Large intestine (tissue), 3 donors: ENCODE measurements around the gene APLF. TPM values are rescaled to one million over a fixed set of nuclear protein-coding genes. Genes with fewer than 3 reads are reported as not detected.
"Not testable (repeated sequence)": the region's sequence is repeated elsewhere in the genome, so short reads cannot be mapped to it uniquely, and the experiment has no call there.

Experiments used
- DNase-seq, 2 donors: peaks; one replicate each; pipeline versions ENCODE4 v3.0.0 to v3.0.0-alpha.2; 2013
- H3K27ac ChIP-seq: one replicate; pipeline ENCODE4 v1.5.1; 2013; ENCODE audit warnings: low read length
- H3K27me3 ChIP-seq: 2 replicates; pipeline ENCODE4 v1.6.1; 2013; ENCODE audit warnings: low read length; ENCODE audit not compliant: control insufficient read depth, insufficient read depth
- H3K36me3 ChIP-seq: 2 replicates; pipeline ENCODE4 v1.6.1; 2013; ENCODE audit warnings: low read length; ENCODE audit not compliant: control insufficient read depth, insufficient read depth
- H3K4me1 ChIP-seq: one replicate; pipeline ENCODE4 v1.6.1; 2013; ENCODE audit warnings: low read length; ENCODE audit not compliant: control insufficient read depth, insufficient read depth
- H3K4me3 ChIP-seq: one replicate; pipeline ENCODE4 v1.5.1; 2013; ENCODE audit warnings: low read length
- H3K9me3 ChIP-seq: one replicate; pipeline ENCODE4 v1.6.1; 2013; ENCODE audit warnings: mild to moderate bottlenecking, low read depth, low read length, moderate library complexity; ENCODE audit not compliant: control insufficient read depth
- WGBS: methylation state at CpG from one replicate; pipeline ENCODE4 v1.1.5; 2013; ENCODE audit warnings: low lambda C conversion rate; ENCODE audit not compliant: insufficient coverage; 5-methylcytosine and 5-hydroxymethylcytosine counted together
- polyA plus RNA-seq: library from polyadenylated mRNA; unstranded; fragments of 120-200 nt; gene quantifications from one replicate; pipeline ENCODE4 v1.2.1, GENCODE V29; 2013

APLF gene
- polyA plus RNA-seq, 1 donor, result 2.0 TPM

GRCh38 chr2:68475576-68475975 is 8.2 kb downstream of the APLF start:
- peaks cover 4% of the 10 kb centered on the region for H3K4me1 ChIP-seq
- WGBS, result no CpG with 5 or more reads among the region's 2 CpGs
- no peaks in the 10 kb centered on the region for H3K27me3 ChIP-seq
- peak in 1 of 2 donors; percentile 17 for DNase-seq
- no peak overlapping the region for H3K4me3 ChIP-seq
- H3K36me3 ChIP-seq, result no peaks in the 10 kb centered on the region
- H3K27ac ChIP-seq, result peak overlapping the region; percentile 8
- H3K9me3 ChIP-seq, result no peaks in the 10 kb centered on the region

- H3K4me1 ChIP-seq, result peaks cover 4% of the 10 kb centered on the region
- H3K36me3 ChIP-seq, result no peaks in the 10 kb centered on the region
- no peak overlapping the region for H3K4me3 ChIP-seq
- DNase-seq, result no peak
- no peaks in the 10 kb centered on the region for H3K9me3 ChIP-seq
- H3K27ac ChIP-seq, result no peak overlapping the region
- H3K27me3 ChIP-seq, result no peaks in the 10 kb centered on the region
- WGBS, result 43% methylated on average over 1 of the region's 1 CpG
These were observed 9.1 kb downstream of the APLF start for GRCh38 chr2:68476454-68476853.

GRCh38 chr2:68478688-68479087 is 11.3 kb downstream of the APLF start:
- Histone ChIP-seq H3K27ac (no peak overlapping the region), H3K36me3 (no peaks in the 10 kb centered on the region), H3K4me1 (peaks cover 4% of the 10 kb centered on the region), H3K9me3 (no peaks in the 10 kb centered on the region), H3K4me3 (no peak overlapping the region), H3K27me3 (no peaks in the 10 kb centered on the region)
- no CpG with 5 or more reads among the region's 1 CpG for WGBS
- DNase-seq, result no peak

GRCh38 chr2:68482296-68482820 is 15.0 kb downstream of the APLF start:
- Histone ChIP-seq H3K27ac (no peak overlapping the region), H3K36me3 (no peaks in the 10 kb centered on the region), H3K9me3 (no peaks in the 10 kb centered on the region), H3K4me3 (no peak overlapping the region), H3K4me1 (no peaks in the 10 kb centered on the region), H3K27me3 (no peaks in the 10 kb centered on the region)
- no CpG with 5 or more reads among the region's 2 CpGs for WGBS
- no peak for DNase-seq

GRCh38 chr2:68483011-68483410 is 15.6 kb downstream of the APLF start:
- DNase-seq, result no peak
- Histone ChIP-seq H3K4me3 (no peak overlapping the region), H3K4me1 (no peaks in the 10 kb centered on the region), H3K27me3 (no peaks in the 10 kb centered on the region), H3K27ac (no peak overlapping the region), H3K36me3 (no peaks in the 10 kb centered on the region), H3K9me3 (no peaks in the 10 kb centered on the region)
- WGBS, result no CpG with 5 or more reads among the region's 3 CpGs

GRCh38 chr2:68487773-68488355 is 20.5 kb downstream of the APLF start:
- WGBS, result 50% methylated on average over 2 of the region's 3 CpGs

GRCh38 chr2:68488605-68489004 is 21.2 kb downstream of the APLF start:
- not testable (repeated sequence) for H3K9me3 ChIP-seq, DNase-seq, H3K27ac ChIP-seq, H3K27me3 ChIP-seq, H3K36me3 ChIP-seq, H3K4me3 ChIP-seq, H3K4me1 ChIP-seq
- no CpG with 5 or more reads among the region's 1 CpG for WGBS

More at GRCh38 chr2:68487773-68488355, 20.5 kb downstream of the APLF start:
- Histone ChIP-seq H3K27ac (no peak overlapping the region), H3K27me3 (no peaks in the 10 kb centered on the region), H3K9me3 (no peaks in the 10 kb centered on the region), H3K4me3 (no peak overlapping the region), H3K4me1 (no peaks in the 10 kb centered on the region), H3K36me3 (no peaks in the 10 kb centered on the region)
- no peak for DNase-seq

GRCh38 chr2:68489282-68489681 is 21.9 kb downstream of the APLF start:
- Histone ChIP-seq H3K9me3 (no peaks in the 10 kb centered on the region), H3K4me3 (no peak overlapping the region), H3K27me3 (no peaks in the 10 kb centered on the region), H3K4me1 (no peaks in the 10 kb centered on the region), H3K27ac (no peak overlapping the region), H3K36me3 (no peaks in the 10 kb centered on the region)
- no CpG with 5 or more reads among the region's 1 CpG for WGBS
- no peak for DNase-seq

GRCh38 chr2:68491582-68491981 is 24.2 kb downstream of the APLF start:
- DNase-seq, result no peak
- Histone ChIP-seq H3K4me3 (no peak overlapping the region), H3K27me3 (no peaks in the 10 kb centered on the region), H3K9me3 (peaks cover 2% of the 10 kb centered on the region), H3K36me3 (no peaks in the 10 kb centered on the region), H3K4me1 (no peaks in the 10 kb centered on the region), H3K27ac (no peak overlapping the region)
- WGBS, result no CpG with 5 or more reads among the region's 1 CpG

- H3K27ac ChIP-seq, result no peak overlapping the region
- H3K9me3 ChIP-seq, result peaks cover 2% of the 10 kb centered on the region
- no peak for DNase-seq
- no peaks in the 10 kb centered on the region for H3K27me3 ChIP-seq
- H3K36me3 ChIP-seq, result no peaks in the 10 kb centered on the region
- no peak overlapping the region for H3K4me3 ChIP-seq
- H3K4me1 ChIP-seq, result no peaks in the 10 kb centered on the region
These were observed 31.7 kb downstream of the APLF start for GRCh38 chr2:68499133-68499532.

GRCh38 chr2:68500649-68501048 is 33.3 kb downstream of the APLF start:
- Histone ChIP-seq H3K4me1 (no peaks in the 10 kb centered on the region), H3K9me3 (peaks cover 2% of the 10 kb centered on the region), H3K27ac (no peak overlapping the region), H3K4me3 (no peak overlapping the region), H3K27me3 (no peaks in the 10 kb centered on the region), H3K36me3 (no peaks in the 10 kb centered on the region)
- DNase-seq, result no peak
- WGBS, result no CpG with 5 or more reads among the region's 4 CpGs
